Putamen (tissue), 1 donor: ENCODE measurements around the gene ELP2.
A peak's percentile ranks its signal among the peaks of the same experiment; 100 is the strongest.
"Not testable (repeated sequence)": the region's sequence is repeated elsewhere in the genome, so short reads cannot be mapped to it uniquely, and the experiment has no call there.

Experiments used
- DNase-seq: peaks from one replicate; pipeline ENCODE4 v3.0.0-alpha.2; 2016; ENCODE audit warnings: low spot score

Gene ELP2

GRCh38 chr18:36129300-36130038, at the start of gene ELP2, which contains the start of gene SLC39A6:
Gene ELP2, plus strand, starts transcription at chr18:36129899. Its CDS starts 35 bp downstream, at chr18:36129934.
Gene SLC39A6, minus strand, starts transcription at chr18:36129340. Its CDS starts 2,333 bp downstream, at chr18:36127007.
- peak; percentile 95 for DNase-seq

- not testable (repeated sequence) for DNase-seq
Observed at GRCh38 chr18:36081118-36081517, 48.6 kb upstream of the ELP2 start.

- DNase-seq = no peak
Observed at GRCh38 chr18:36083729-36084128, 46.0 kb upstream of the ELP2 start.

- no peak for DNase-seq
Observed at GRCh38 chr18:36085195-36085594, 44.5 kb upstream of the ELP2 start.

GRCh38 chr18:36086186-36086585, 43.5 kb upstream of the ELP2 start:
- DNase-seq = no peak

- no peak for DNase-seq
Observed at GRCh38 chr18:36088256-36088655, 41.4 kb upstream of the ELP2 start.

GRCh38 chr18:36089001-36089400, 40.7 kb upstream of the ELP2 start:
- DNase-seq = no peak

- DNase-seq = not testable (repeated sequence)
Observed at GRCh38 chr18:36092116-36092515, 37.6 kb upstream of the ELP2 start.

- no peak for DNase-seq
Observed at GRCh38 chr18:36094431-36094830, 35.3 kb upstream of the ELP2 start.

- peak; percentile 16 for DNase-seq
Observed at GRCh38 chr18:36095936-36096519, 33.7 kb upstream of the ELP2 start.

GRCh38 chr18:36096955-36097354, 32.7 kb upstream of the ELP2 start:
- no peak for DNase-seq

- no peak for DNase-seq
Observed at GRCh38 chr18:36099311-36099710, 30.4 kb upstream of the ELP2 start.

- no peak for DNase-seq
Observed at GRCh38 chr18:36101943-36102342, 27.8 kb upstream of the ELP2 start.

GRCh38 chr18:36104749-36105148, 24.9 kb upstream of the ELP2 start:
- DNase-seq = no peak

- no peak for DNase-seq
Observed at GRCh38 chr18:36107477-36107876, 22.2 kb upstream of the ELP2 start.

GRCh38 chr18:36108196-36108595, 21.5 kb upstream of the ELP2 start:
- no peak for DNase-seq

GRCh38 chr18:36108601-36109000, 21.1 kb upstream of the ELP2 start:
- no peak for DNase-seq

- DNase-seq = no peak
Observed at GRCh38 chr18:36109737-36110136, 20.0 kb upstream of the ELP2 start.

- no peak for DNase-seq
Observed at GRCh38 chr18:36112302-36112701, 17.4 kb upstream of the ELP2 start.

- no peak for DNase-seq
Observed at GRCh38 chr18:36114251-36114650, 15.4 kb upstream of the ELP2 start.

GRCh38 chr18:36114738-36115137, 15.0 kb upstream of the ELP2 start:
- no peak for DNase-seq

GRCh38 chr18:36116771-36117170, 12.9 kb upstream of the ELP2 start:
- DNase-seq = not testable (repeated sequence)

- no peak for DNase-seq
Observed at GRCh38 chr18:36120297-36120696, 9.4 kb upstream of the ELP2 start.

GRCh38 chr18:36124841-36125240, 4.9 kb upstream of the ELP2 start:
- DNase-seq = no peak
